OCI-LY1 (cell line): ENCODE results near the gene FAM83C.

Experiments
- H2AFZ ChIP-seq: fragments of 200-600 bp; sonication (generic), shearing (Covaris generic); 2 replicates; pipeline ENCODE4 v1.6.0; 2014; ENCODE audit warnings: antibody characterized with exemption, mild to moderate bottlenecking, low read length
- H3F3A ChIP-seq: fragments of 200-600 bp; sonication (generic), shearing (Covaris generic); 2 replicates; pipeline ENCODE4 v1.6.0; 2014; ENCODE audit warnings: mild to moderate bottlenecking, antibody characterized with exemption, low read length, moderate library complexity; ENCODE audit not compliant: insufficient read depth
- H3K27ac ChIP-seq: fragments of 200-600 bp; sonication (generic); 2 replicates; pipeline ENCODE4 v1.5.1; 2014; ENCODE audit warnings: low read length, mixed run types, mild to moderate bottlenecking, low read depth; ENCODE audit not compliant: poor library complexity, severe bottlenecking
- H3K27me3 ChIP-seq: fragments of 200-600 bp; sonication (generic); 2 replicates; pipeline ENCODE4 v1.6.0; 2014; ENCODE audit warnings: antibody characterized with exemption, mild to moderate bottlenecking, low read length, moderate library complexity; ENCODE audit not compliant: insufficient read depth
- H3K36me3 ChIP-seq: fragments of 200-600 bp; sonication (generic); 2 replicates; pipeline ENCODE4 v1.6.1; 2014; ENCODE audit warnings: mild to moderate bottlenecking, antibody characterized with exemption, low read length, moderate library complexity, mixed read lengths; ENCODE audit not compliant: insufficient read depth
- H3K4me1 ChIP-seq: fragments of 200-600 bp; sonication (generic); 2 replicates; pipeline ENCODE4 v1.5.1; 2014; ENCODE audit warnings: mild to moderate bottlenecking, low read length, moderate library complexity; ENCODE audit not compliant: insufficient read depth, severe bottlenecking
- H3K4me2 ChIP-seq: fragments of 200-600 bp; sonication (generic), shearing (Covaris generic); 2 replicates; pipeline ENCODE4 v1.6.1; 2014; ENCODE audit warnings: low read length
- H3K4me3 ChIP-seq: fragments of 200-600 bp; sonication (generic); 2 replicates; pipeline ENCODE4 v1.5.1; 2014; ENCODE audit warnings: low read length, low read depth, mild to moderate bottlenecking, mixed read lengths; ENCODE audit not compliant: poor library complexity, severe bottlenecking
- H3K79me2 ChIP-seq: fragments of 200-600 bp; shearing (Covaris generic); 2 replicates; pipeline ENCODE4 v1.6.1; 2016; ENCODE audit warnings: mixed run types, low read length, mixed read lengths; ENCODE audit not compliant: insufficient read depth
- H3K9ac ChIP-seq: fragments of 200-600 bp; sonication (generic), shearing (Covaris generic); 2 replicates; pipeline ENCODE4 v1.6.1; 2014; ENCODE audit warnings: mild to moderate bottlenecking, low read length, mixed read lengths
- H3K9me2 ChIP-seq: fragments of 200-600 bp; sonication (generic), shearing (Covaris generic); 2 replicates; pipeline ENCODE4 v1.6.1; 2014; ENCODE audit warnings: low read depth, mild to moderate bottlenecking, low read length, mixed read lengths
- H3K9me3 ChIP-seq: fragments of 200-600 bp; shearing (Covaris generic); 2 replicates; pipeline ENCODE4 v1.6.1; 2014; ENCODE audit warnings: low read length, mixed read lengths
- H4K20me1 ChIP-seq: fragments of 200-600 bp; sonication (generic), shearing (Covaris generic); 2 replicates; pipeline ENCODE4 v1.6.0; 2016; ENCODE audit warnings: mild to moderate bottlenecking, low read length; ENCODE audit not compliant: insufficient read depth
- EZH2 ChIP-seq: fragments of 200-600 bp; sonication (generic), shearing (Covaris generic); IDR thresholded peaks from 2 replicates; pipeline ENCODE4 v1.8.0; 2017; ENCODE audit warnings: borderline replicate concordance, mixed run types, mild to moderate bottlenecking, antibody characterized with exemption, low read length, moderate library complexity, mixed read lengths
- TF ChIP-seq, protein P1 (sequence below): fragments of 200-600 bp; sonication (generic), shearing (Covaris generic); IDR thresholded peaks from 2 replicates; pipeline ENCODE4 v1.5.1; 2017; ENCODE audit warnings: mild to moderate bottlenecking, antibody characterized with exemption, low read length, moderate library complexity, mixed read lengths

The FAM83C gene

DNA sequence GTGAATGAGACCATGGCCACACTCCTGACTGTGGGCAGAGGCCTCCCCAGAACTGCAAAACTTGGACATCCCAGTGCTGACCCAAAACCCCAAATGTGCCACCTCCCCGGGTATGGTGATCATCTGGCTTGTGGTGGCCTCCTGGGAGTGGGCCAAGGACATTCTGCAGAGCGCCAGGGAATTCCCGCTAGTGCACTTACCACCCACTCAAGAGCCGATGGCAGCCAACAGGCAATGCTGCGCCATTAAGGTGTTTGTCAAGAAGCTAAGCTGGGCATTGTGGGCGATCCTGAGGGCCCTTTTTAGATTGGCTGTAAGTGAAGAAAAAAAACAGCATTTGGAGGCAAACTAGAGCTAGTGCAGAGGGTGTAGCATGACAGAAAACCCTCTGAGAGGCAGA, 56.3 kb downstream of the FAM83C start:
- Histone ChIP-seq H3K4me1 (no peaks in the 10 kb centered on the region), H4K20me1 (no peaks in the 10 kb centered on the region), H3F3A (no peaks in the 10 kb centered on the region), H3K4me2 (no peak overlapping the region), H3K27ac (no peak overlapping the region), H3K9me2 (no peaks in the 10 kb centered on the region), H3K4me3 (no peak overlapping the region), H3K27me3 (0 out of 2 replicates have a peak, but pooled peaks cover 3% of the 10 kb centered on the region), H3K79me2 (no peaks in the 10 kb centered on the region), H3K9me3 (no peaks in the 10 kb centered on the region), H2AFZ (no peak overlapping the region), H3K36me3 (no peaks in the 10 kb centered on the region), H3K9ac (no peak overlapping the region)
- TF ChIP-seq, protein P1, sequence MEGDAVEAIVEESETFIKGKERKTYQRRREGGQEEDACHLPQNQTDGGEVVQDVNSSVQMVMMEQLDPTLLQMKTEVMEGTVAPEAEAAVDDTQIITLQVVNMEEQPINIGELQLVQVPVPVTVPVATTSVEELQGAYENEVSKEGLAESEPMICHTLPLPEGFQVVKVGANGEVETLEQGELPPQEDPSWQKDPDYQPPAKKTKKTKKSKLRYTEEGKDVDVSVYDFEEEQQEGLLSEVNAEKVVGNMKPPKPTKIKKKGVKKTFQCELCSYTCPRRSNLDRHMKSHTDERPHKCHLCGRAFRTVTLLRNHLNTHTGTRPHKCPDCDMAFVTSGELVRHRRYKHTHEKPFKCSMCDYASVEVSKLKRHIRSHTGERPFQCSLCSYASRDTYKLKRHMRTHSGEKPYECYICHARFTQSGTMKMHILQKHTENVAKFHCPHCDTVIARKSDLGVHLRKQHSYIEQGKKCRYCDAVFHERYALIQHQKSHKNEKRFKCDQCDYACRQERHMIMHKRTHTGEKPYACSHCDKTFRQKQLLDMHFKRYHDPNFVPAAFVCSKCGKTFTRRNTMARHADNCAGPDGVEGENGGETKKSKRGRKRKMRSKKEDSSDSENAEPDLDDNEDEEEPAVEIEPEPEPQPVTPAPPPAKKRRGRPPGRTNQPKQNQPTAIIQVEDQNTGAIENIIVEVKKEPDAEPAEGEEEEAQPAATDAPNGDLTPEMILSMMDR: no peak
- TF ChIP-seq EZH2: no peak
